HCT116 (cell line): Measurements from ENCODE around the gene NUDT8.

Source experiments
- CBX3 ChIP-seq: IDR thresholded peaks from 2 replicates; pipeline ENCODE4 v1.6.1; 2012; ENCODE audit warnings: low read depth
- EZH2 ChIP-seq: fragments of 200-600 bp; sonication (generic); IDR thresholded peaks from 2 replicates; pipeline ENCODE4 v1.6.1; 2017; ENCODE audit warnings: antibody characterized with exemption, mixed run types
- FOSL1 ChIP-seq: IDR thresholded peaks from 2 replicates; pipeline ENCODE4 v1.6.1; 2012; ENCODE audit warnings: low read depth
- JUND ChIP-seq: IDR thresholded peaks from 2 replicates; pipeline ENCODE4 v1.6.1; 2012
- MAX ChIP-seq: IDR thresholded peaks from 2 replicates; pipeline ENCODE4 v1.6.1; 2012
- POLR2A ChIP-seq: IDR thresholded peaks from 2 replicates; pipeline ENCODE4 v1.7.0; 2011; ENCODE audit warnings: borderline replicate concordance; ENCODE audit not compliant: insufficient read depth, insufficient read length; ENCODE audit errors: extremely low read depth
- POLR2AphosphoS5 ChIP-seq: IDR thresholded peaks from 2 replicates; pipeline ENCODE4 v1.6.1; 2011; ENCODE audit warnings: mild to moderate bottlenecking, low read depth, low read length, moderate library complexity
- ZFX ChIP-seq: fragments of 450-650 bp; IDR thresholded peaks from 2 replicates; pipeline ENCODE4 v1.6.1; 2017
- TF ChIP-seq, protein P1 (sequence below), 3 experiments: fragments of 200-600 bp in 1 of 3; sonication (generic) in 1 of 3; IDR thresholded peaks in 2 of 3; conservative IDR thresholded peaks in 1 of 3; 2 replicates each; pipeline ENCODE4 v1.5.1; 2012 to 2017; ENCODE audit warnings: low read depth in 2 of 3, low read length in 2 of 3, antibody characterized with exemption in 1 of 3, borderline replicate concordance in 1 of 3, control low read depth in 1 of 3, mild to moderate bottlenecking in 1 of 3, mixed read lengths in 1 of 3, mixed run types in 1 of 3, moderate library complexity in 1 of 3; ENCODE audit not compliant: insufficient read depth in 1 of 3

GRCh38 chr11:67665541-67666302 is 36.0 kb upstream of the NUDT8 start:
- TF ChIP-seq, protein P1, sequence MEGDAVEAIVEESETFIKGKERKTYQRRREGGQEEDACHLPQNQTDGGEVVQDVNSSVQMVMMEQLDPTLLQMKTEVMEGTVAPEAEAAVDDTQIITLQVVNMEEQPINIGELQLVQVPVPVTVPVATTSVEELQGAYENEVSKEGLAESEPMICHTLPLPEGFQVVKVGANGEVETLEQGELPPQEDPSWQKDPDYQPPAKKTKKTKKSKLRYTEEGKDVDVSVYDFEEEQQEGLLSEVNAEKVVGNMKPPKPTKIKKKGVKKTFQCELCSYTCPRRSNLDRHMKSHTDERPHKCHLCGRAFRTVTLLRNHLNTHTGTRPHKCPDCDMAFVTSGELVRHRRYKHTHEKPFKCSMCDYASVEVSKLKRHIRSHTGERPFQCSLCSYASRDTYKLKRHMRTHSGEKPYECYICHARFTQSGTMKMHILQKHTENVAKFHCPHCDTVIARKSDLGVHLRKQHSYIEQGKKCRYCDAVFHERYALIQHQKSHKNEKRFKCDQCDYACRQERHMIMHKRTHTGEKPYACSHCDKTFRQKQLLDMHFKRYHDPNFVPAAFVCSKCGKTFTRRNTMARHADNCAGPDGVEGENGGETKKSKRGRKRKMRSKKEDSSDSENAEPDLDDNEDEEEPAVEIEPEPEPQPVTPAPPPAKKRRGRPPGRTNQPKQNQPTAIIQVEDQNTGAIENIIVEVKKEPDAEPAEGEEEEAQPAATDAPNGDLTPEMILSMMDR (IDR thresholded peaks at IDR 0.05 in 2 of 3, conservative IDR thresholded peaks at IDR 0.05 in 1 of 3; ENCODE audit: borderline replicate concordance in 1 of 3, insufficient read depth in 1 of 3, low read depth in 2 of 3, low read length in 2 of 3) = peak; percentile 35 to 56 (median 47); a peak in 5 of 6 replicates
- TF ChIP-seq POLR2A (no peak), FOSL1 (no peak), ZFX (no peak), CBX3 (no peak), MAX (no peak), POLR2AphosphoS5 (no peak), EZH2 (no peak), JUND (no peak)
